IMR-90 (cell line): Measurements from ENCODE around the gene SCAF4. TPM values are rescaled to one million over a fixed set of nuclear protein-coding genes. Genes with fewer than 3 reads are reported as not detected.
"Not testable (repeated sequence)": the region's sequence is repeated elsewhere in the genome, so short reads cannot be mapped to it uniquely, and the experiment has no call there.

ENCODE experiments used
- ATAC-seq: fragments of 200-7000 bp; cut with Tn5 transposase; 2 replicates; pipeline ENCODE4 v1.9.1; 2020; ENCODE audit warnings: low read depth, mild to moderate bottlenecking, moderate library complexity
- BruUV-seq: library from RNA; stranded (reverse); fragments of 400-500 nt; replicated peaks from 2 replicates; lab custom pipeline; 2021; lab: Mats Ljungman, UMichigan
- CTCF ChIA-PET: fragments of 300-600 bp; formaldehyde crosslinking; extraction: SDS; loops from one replicate; lab custom pipeline; 2021; ENCODE audit warnings: antibody characterized with exemption; lab: Yijun Ruan, JAX
- POLR2A ChIA-PET: fragments of 300-600 bp; sonication (Branson Sonifier 250); formaldehyde crosslinking; loops from one replicate; lab custom pipeline; 2022; ENCODE audit warnings: antibody characterized with exemption; ENCODE audit not compliant: unreplicated experiment; lab: Charles Lee
- DNase-seq: peaks from one replicate; pipeline ENCODE4 v3.0.0; 2013
- H2AFZ ChIP-seq: replicated peaks from 2 replicates; pipeline ENCODE3; 2013; ENCODE audit warnings: low read length, mild to moderate bottlenecking; ENCODE audit not compliant: poor library complexity
- H2AK5ac ChIP-seq: 2 replicates; pipeline ENCODE4 v1.6.1; 2013; ENCODE audit warnings: low read depth, low read length, inconsistent platforms
- H2AK9ac ChIP-seq: replicated peaks from 2 replicates; pipeline ENCODE3; 2013; ENCODE audit warnings: mild to moderate bottlenecking, low read depth, low read length, moderate library complexity; ENCODE audit not compliant: poor library complexity
- H2BK120ac ChIP-seq: 2 replicates; pipeline ENCODE4 v1.6.1; 2013; ENCODE audit warnings: low read depth, low read length, inconsistent platforms
- H2BK15ac ChIP-seq: 3 replicates; pipeline ENCODE4 v1.6.1; 2013; ENCODE audit warnings: low read depth, low read length, inconsistent platforms
- H2BK20ac ChIP-seq: 2 replicates; pipeline ENCODE4 v1.6.1; 2013; ENCODE audit warnings: low read depth, mild to moderate bottlenecking, inconsistent platforms, low read length, moderate library complexity
- H2BK5ac ChIP-seq: 2 replicates; pipeline ENCODE4 v1.6.1; 2013; ENCODE audit warnings: mild to moderate bottlenecking, low read depth, low read length, inconsistent platforms; ENCODE audit not compliant: poor library complexity, severe bottlenecking
- H3K14ac ChIP-seq: replicated peaks from 2 replicates; pipeline ENCODE4 v1.6.1; 2013; ENCODE audit warnings: low read depth, low read length, inconsistent platforms
- H3K18ac ChIP-seq: 2 replicates; pipeline ENCODE4 v1.6.1; 2013; ENCODE audit warnings: low read depth, low read length, control low read depth
- H3K23ac ChIP-seq: 2 replicates; pipeline ENCODE4 v1.6.1; 2013; ENCODE audit warnings: low read depth, low read length, inconsistent platforms
- H3K27ac ChIP-seq: 2 replicates; pipeline ENCODE4 v1.5.1; 2013; ENCODE audit warnings: mild to moderate bottlenecking, control low read depth, low read length; ENCODE audit not compliant: insufficient read depth
- H3K27me3 ChIP-seq: 2 replicates; pipeline ENCODE4 v1.6.1; 2013; ENCODE audit warnings: low read length; ENCODE audit not compliant: control insufficient read depth, insufficient read depth
- H3K36me3 ChIP-seq: 2 replicates; pipeline ENCODE4 v1.6.1; 2013; ENCODE audit warnings: low read length, mixed read lengths; ENCODE audit not compliant: control insufficient read depth, insufficient read depth
- H3K4ac ChIP-seq: 2 replicates; pipeline ENCODE4 v1.6.1; 2013; ENCODE audit warnings: low read depth, low read length, inconsistent platforms
- H3K4me1 ChIP-seq: 2 replicates; pipeline ENCODE4 v1.6.1; 2013; ENCODE audit warnings: low read length, mixed read lengths; ENCODE audit not compliant: control insufficient read depth, insufficient read depth
- H3K4me2 ChIP-seq: 2 replicates; pipeline ENCODE4 v1.6.1; 2013; ENCODE audit warnings: low read depth, mild to moderate bottlenecking, control low read depth, low read length, moderate library complexity
- H3K4me3 ChIP-seq: 2 replicates; pipeline ENCODE4 v1.5.1; 2013; ENCODE audit warnings: low read depth, mild to moderate bottlenecking, control low read depth, low read length, moderate library complexity; ENCODE audit not compliant: insufficient read depth
- H3K56ac ChIP-seq: 2 replicates; pipeline ENCODE4 v1.6.1; 2013; ENCODE audit warnings: low read length, inconsistent platforms; ENCODE audit not compliant: insufficient read depth; ENCODE audit errors: extremely low read depth
- H3K79me1 ChIP-seq, 2 experiments: 2 replicates each; pipeline ENCODE4 v1.6.1; 2013; ENCODE audit warnings: low read length in 2 of 2, inconsistent platforms in 1 of 2, low read depth in 1 of 2
- H3K9ac ChIP-seq: 2 replicates; pipeline ENCODE4 v1.6.1; 2013; ENCODE audit warnings: low read depth, low read length, control low read depth
- H3K9me1 ChIP-seq: 2 replicates; pipeline ENCODE4 v1.6.1; 2013; ENCODE audit warnings: low read length, inconsistent platforms; ENCODE audit not compliant: insufficient read depth
- H3K9me3 ChIP-seq: 2 replicates; pipeline ENCODE4 v1.6.1; 2013; ENCODE audit warnings: low read length; ENCODE audit not compliant: control insufficient read depth, insufficient read depth
- H4K20me1 ChIP-seq: 2 replicates; pipeline ENCODE4 v1.6.1; 2013; ENCODE audit warnings: low read length, inconsistent platforms; ENCODE audit not compliant: insufficient read depth
- H4K5ac ChIP-seq: 2 replicates; pipeline ENCODE4 v1.6.1; 2013; ENCODE audit warnings: mild to moderate bottlenecking, low read depth, low read length, control low read depth
- H4K8ac ChIP-seq, 2 experiments: 2 replicates each; pipeline ENCODE4 v1.6.1; 2013; ENCODE audit warnings: low read depth in 2 of 2, low read length in 2 of 2, control low read depth in 1 of 2, inconsistent platforms in 1 of 2
- H4K91ac ChIP-seq: 2 replicates; pipeline ENCODE4 v1.6.1; 2013; ENCODE audit warnings: low read depth, low read length, inconsistent platforms; ENCODE audit not compliant: insufficient read depth
- BHLHE40 ChIP-seq: fragments of 150-350 bp; IDR thresholded peaks from 2 replicates; pipeline ENCODE4 v1.6.1; 2016; ENCODE audit warnings: mild to moderate bottlenecking, low read depth, low read length
- MAFK ChIP-seq: IDR thresholded peaks from 2 replicates; pipeline ENCODE4 v1.6.1; 2012; ENCODE audit warnings: low read depth, low read length, improper control_type of control experiment
- MXI1 ChIP-seq: IDR thresholded peaks from 2 replicates; pipeline ENCODE4 v1.6.1; 2012; ENCODE audit warnings: low read depth, mild to moderate bottlenecking, low read length, moderate library complexity, borderline replicate concordance
- RAD21 ChIP-seq: IDR thresholded peaks from 2 replicates; pipeline ENCODE4 v1.6.1; 2012; ENCODE audit warnings: low read length, improper control_type of control experiment
- RFX5 ChIP-seq: IDR thresholded peaks from 2 replicates; pipeline ENCODE4 v1.8.0; 2012; ENCODE audit warnings: low read depth, mild to moderate bottlenecking, low read length, moderate library complexity
- USF2 ChIP-seq: fragments of 150-350 bp; IDR thresholded peaks from 2 replicates; pipeline ENCODE4 v1.6.1; 2017; ENCODE audit warnings: mild to moderate bottlenecking, antibody characterized with exemption, low read length, low read depth
- WGBS, 2 experiments: methylation state at CpG; one replicate each; pipeline versions ENCODE4 v1.1.5 to v1.1.7; 2013; ENCODE audit warnings: missing lambda C conversion rate in 2 of 2; ENCODE audit not compliant: insufficient read length in 1 of 2; ENCODE audit errors: extremely low coverage in 2 of 2; 5-methylcytosine and 5-hydroxymethylcytosine counted together
- dilution Hi-C: fragments of 300-500 bp; cut with HindIII; formaldehyde crosslinking; loops from one replicate; pipeline ENCODE4 v1.14.3; 2018; ENCODE audit warnings: low sequenced_read_pairs; ENCODE audit not compliant: unreplicated experiment
- in situ Hi-C: fragments of 300-500 bp; cut with MboI; formaldehyde crosslinking; loops from 3 replicates; pipeline ENCODE4 v1.14.3; 2019; ENCODE audit warnings: low sequenced_read_pairs, inconsistent platforms, mixed read lengths
- intact Hi-C: fragments of 100-400 bp; cut with micrococcal nuclease; formaldehyde crosslinking; loops from 2 replicates; pipeline ENCODE4 v1.10.0; 2022
- polyA plus RNA-seq, 3 experiments: library from polyadenylated mRNA; depleted of rRNA; stranded (reverse); fragments of >200 nt; gene quantifications; 2 replicates each; pipeline ENCODE4 v1.2.3, GENCODE V29; 2012; ENCODE audit warnings: low replicate concordance in 1 of 3
- total RNA-seq: library from RNA; depleted of rRNA; stranded (reverse); fragments of >200 nt; gene quantifications from 2 replicates; pipeline ENCODE4 v1.2.3, GENCODE V29; 2012

The SCAF4 gene
- total and polyA plus RNA-seq, 2 of the 4 experiments (the other 2 are of a cell fraction): 2.7 to 12.1 TPM

- H3K4me3 ChIP-seq: no peak overlapping the region
- no peak overlapping the region for H2BK20ac ChIP-seq
- H4K91ac ChIP-seq: no peak overlapping the region
- no peaks in the 10 kb centered on the region for H4K20me1 ChIP-seq
- no peaks in the 10 kb centered on the region for H3K27me3 ChIP-seq
- H3K4me1 ChIP-seq: no peaks in the 10 kb centered on the region
- no peaks in the 10 kb centered on the region for H3K9me1 ChIP-seq
- H2AK5ac ChIP-seq: no peak overlapping the region
- intact Hi-C loops: no loop called here
- H2AFZ ChIP-seq: no peak overlapping the region
- POLR2A ChIA-PET: no interaction called here
- H3K36me3 ChIP-seq: no peaks in the 10 kb centered on the region
- H2BK120ac ChIP-seq: no peak overlapping the region
- H3K9ac ChIP-seq: no peak overlapping the region
- no TSS peak for BruUV-seq
- H4K5ac ChIP-seq: no peak overlapping the region
- no peak overlapping the region for H4K8ac ChIP-seq
- H3K4ac ChIP-seq: no peak overlapping the region
- H2BK5ac ChIP-seq: no peak overlapping the region
- no peaks in the 10 kb centered on the region for H3K9me3 ChIP-seq
- WGBS, 2 experiments: 95% methylated on average over 13 of the region's 20 CpGs; no CpG with 5 or more reads in 1 of the 2 experiments
- H3K27ac ChIP-seq: no peak overlapping the region
- in situ Hi-C loops: no loop called here
- H2BK15ac ChIP-seq: no peak overlapping the region
- no peak overlapping the region for H3K18ac ChIP-seq
- H3K4me2 ChIP-seq: no peak overlapping the region
- dilution Hi-C loops: no loop called here
- H3K56ac ChIP-seq: no peak overlapping the region
- ATAC-seq: no peak
- CTCF ChIA-PET: no interaction called here
- no peaks in the 10 kb centered on the region for H3K79me1 ChIP-seq
- TF ChIP-seq MAFK (no peak), RFX5 (no peak), MXI1 (no peak), RAD21 (no peak), USF2 (no peak), BHLHE40 (no peak)
- H2AK9ac ChIP-seq: no peak overlapping the region
- no peak overlapping the region for H3K23ac ChIP-seq
- DNase-seq: no peak
- no peak overlapping the region for H3K14ac ChIP-seq
These were observed 77.6 kb downstream of the SCAF4 start for GRCh38 chr21:31654340-31654739.

GRCh38 chr21:31651491-31651890 is 80.4 kb downstream of the SCAF4 start:
- H2BK20ac ChIP-seq, H3K14ac ChIP-seq, H3K4ac ChIP-seq, H3K79me1 ChIP-seq, H4K8ac ChIP-seq, H3K4me2 ChIP-seq, H2AK9ac ChIP-seq, H2BK15ac ChIP-seq, H3K4me1 ChIP-seq, H3K27ac ChIP-seq, dilution Hi-C loops, H2BK120ac ChIP-seq, H3K9ac ChIP-seq, H3K18ac ChIP-seq, H3K4me3 ChIP-seq, ATAC-seq, H2AK5ac ChIP-seq, H3K36me3 ChIP-seq, intact Hi-C loops, H4K5ac ChIP-seq, DNase-seq, in situ Hi-C loops, H2BK5ac ChIP-seq, H3K27me3 ChIP-seq, H4K20me1 ChIP-seq, CTCF ChIA-PET, BruUV-seq, H4K91ac ChIP-seq, H3K56ac ChIP-seq, H3K9me3 ChIP-seq, H3K23ac ChIP-seq, H3K9me1 ChIP-seq, POLR2A ChIA-PET, H2AFZ ChIP-seq: not testable (repeated sequence)
- WGBS, 2 experiments: no CpG with 5 or more reads among the region's 4 CpGs
